Measurements from ENCODE around the gene ATP8B3. TPM values are rescaled to one million over a fixed set of nuclear protein-coding genes. Genes with fewer than 3 reads are reported as not detected.
A peak's percentile ranks its signal among the peaks of the same experiment; 100 is the strongest.

Gene ATP8B3
- total RNA-seq, 1 donor from 2014 or later, result 5.2 TPM

- no peak for DNase-seq (ENCODE audit: extremely low spot score, unreplicated experiment)
- TF ChIP-seq CTCF (IDR thresholded peaks at IDR 0.05), result no peak
- no peaks in the 10 kb centered on the region for H3K27me3 Mint-ChIP-seq (ENCODE audit: unreplicated experiment)
- peaks cover 12% of the 10 kb centered on the region for H3K36me3 Mint-ChIP-seq (ENCODE audit: unreplicated experiment)
- peaks cover 15% of the 10 kb centered on the region for H3K4me1 Mint-ChIP-seq (ENCODE audit: unreplicated experiment)
- no peak overlapping the region for H3K27ac Mint-ChIP-seq (ENCODE audit: unreplicated experiment)
- no peaks in the 10 kb centered on the region for H3K9me3 Mint-ChIP-seq (ENCODE audit: unreplicated experiment)
- H3K4me3 Mint-ChIP-seq (ENCODE audit: unreplicated experiment), result no peak overlapping the region
These were observed 3.8 kb upstream of the ATP8B3 start for GRCh38 chr19:1815605-1816529.

GRCh38 chr19:1814833-1815604 lies 2.9 kb upstream of the ATP8B3 start:
- H3K27ac Mint-ChIP-seq (ENCODE audit: unreplicated experiment), result no peak overlapping the region
- H3K4me3 Mint-ChIP-seq (ENCODE audit: unreplicated experiment), result no peak overlapping the region
- peaks cover 6% of the 10 kb centered on the region for H3K36me3 Mint-ChIP-seq (ENCODE audit: unreplicated experiment)

DNA sequence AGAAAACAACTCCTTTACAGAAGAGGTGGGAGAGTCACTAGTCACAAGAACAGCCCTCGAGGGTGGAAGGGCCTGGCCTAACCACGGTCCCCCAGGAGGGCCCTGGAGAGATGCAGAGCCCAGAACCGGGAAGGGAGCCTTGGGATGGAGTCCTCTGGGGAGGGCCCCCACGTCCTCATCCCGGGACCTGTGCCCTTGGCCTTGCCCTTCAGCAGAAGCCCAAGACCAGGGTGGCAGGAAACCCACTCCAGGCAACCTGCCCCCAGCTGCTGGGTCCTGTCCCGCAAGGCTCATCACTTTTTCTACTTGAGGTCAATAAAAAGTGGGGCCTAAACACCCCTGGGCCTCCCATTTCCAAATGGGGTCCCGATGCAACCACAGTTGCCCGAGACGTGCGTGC lies 2.3 kb upstream of the ATP8B3 start:
- no peak overlapping the region for H3K27ac Mint-ChIP-seq (ENCODE audit: unreplicated experiment)
- H3K4me1 Mint-ChIP-seq (ENCODE audit: unreplicated experiment), result peaks cover 15% of the 10 kb centered on the region
- H3K4me3 Mint-ChIP-seq (ENCODE audit: unreplicated experiment), result no peak overlapping the region
- H3K27me3 Mint-ChIP-seq (ENCODE audit: unreplicated experiment), result no peaks in the 10 kb centered on the region
- H3K36me3 Mint-ChIP-seq (ENCODE audit: unreplicated experiment), result peaks cover 6% of the 10 kb centered on the region
- DNase-seq (ENCODE audit: extremely low spot score, unreplicated experiment), result no peak
- no peak for TF ChIP-seq CTCF (IDR thresholded peaks at IDR 0.05)
- H3K9me3 Mint-ChIP-seq (ENCODE audit: unreplicated experiment), result no peaks in the 10 kb centered on the region

More at GRCh38 chr19:1814833-1815604, 2.9 kb upstream of the ATP8B3 start:
- no peak for DNase-seq (ENCODE audit: extremely low spot score, unreplicated experiment)
- peaks cover 15% of the 10 kb centered on the region for H3K4me1 Mint-ChIP-seq (ENCODE audit: unreplicated experiment)
- no peak for TF ChIP-seq CTCF (IDR thresholded peaks at IDR 0.05)
- no peaks in the 10 kb centered on the region for H3K27me3 Mint-ChIP-seq (ENCODE audit: unreplicated experiment)
- H3K9me3 Mint-ChIP-seq (ENCODE audit: unreplicated experiment), result no peaks in the 10 kb centered on the region

DNA sequence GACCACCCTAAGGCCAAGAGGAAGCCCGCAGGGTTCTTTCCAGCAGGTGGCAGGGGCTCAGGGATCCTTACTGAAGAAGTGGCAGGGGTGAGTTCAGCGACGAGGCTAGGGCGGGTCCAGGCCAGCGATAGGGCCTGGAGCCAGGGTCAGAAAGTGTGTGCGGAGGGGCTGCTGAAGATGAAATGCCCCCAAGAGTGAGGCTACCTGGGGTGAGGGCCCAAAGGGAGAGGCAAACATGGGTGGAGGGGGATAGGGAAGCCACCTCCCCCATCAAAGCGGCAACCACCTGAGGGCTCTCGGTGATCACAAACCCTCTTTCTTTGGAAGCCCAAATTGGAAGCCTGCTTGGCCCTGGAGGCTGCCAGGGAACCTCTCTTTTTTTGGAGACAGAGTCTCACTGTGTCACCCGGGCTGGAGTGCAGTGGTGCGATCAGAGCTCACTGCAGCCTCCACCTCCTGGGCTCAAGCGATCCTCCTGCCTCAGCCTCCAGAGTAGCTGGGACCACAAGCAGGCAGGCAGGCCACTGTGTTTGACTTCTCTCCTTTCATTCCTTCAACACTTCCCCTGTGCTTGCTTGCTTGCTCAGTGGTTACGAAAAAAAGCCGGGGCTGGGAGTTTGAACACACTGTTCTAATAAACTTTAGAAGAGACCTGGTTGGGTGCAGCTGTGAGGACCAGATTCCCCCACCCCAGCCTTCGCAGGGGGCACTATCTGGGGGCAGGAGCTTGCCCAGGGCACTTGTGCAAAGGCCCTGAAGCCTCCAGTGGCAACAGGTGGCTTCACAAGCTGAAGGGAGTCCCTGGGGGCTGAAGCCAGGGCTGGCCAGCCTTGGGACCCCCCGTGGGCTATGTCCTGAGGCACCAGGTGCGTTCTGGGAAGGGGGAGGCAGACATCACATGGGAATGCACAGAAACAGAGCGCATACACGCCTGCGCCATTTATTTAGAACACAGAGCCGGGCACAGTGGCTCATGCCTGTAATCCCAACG lies 1.4 kb upstream of the ATP8B3 start:
- Mint-ChIP-seq H3K4me1 (ENCODE audit: unreplicated experiment) (peaks cover 15% of the 10 kb centered on the region), H3K36me3 (ENCODE audit: unreplicated experiment) (peaks cover 6% of the 10 kb centered on the region), H3K9me3 (ENCODE audit: unreplicated experiment) (no peaks in the 10 kb centered on the region), H3K4me3 (ENCODE audit: unreplicated experiment) (peak overlapping the region; percentile 91), H3K27ac (ENCODE audit: unreplicated experiment) (peak overlapping the region; percentile 88), H3K27me3 (ENCODE audit: unreplicated experiment) (no peaks in the 10 kb centered on the region)
- peak; percentile 2 for TF ChIP-seq CTCF (IDR thresholded peaks at IDR 0.05)
- DNase-seq (ENCODE audit: extremely low spot score, unreplicated experiment), result no peak

All from osteocyte (in vitro differentiated cells).